GM04504 (cell line): ENCODE results near the gene HAPLN1.
"Not testable (repeated sequence)": the region's sequence is repeated elsewhere in the genome, so short reads cannot be mapped to it uniquely, and the experiment has no call there.

Experiments
- DNase-seq: peaks from one replicate; pipeline ENCODE4 v3.0.0-alpha.2; 2012; ENCODE audit warnings: low read depth

The HAPLN1 gene

GRCh38 chr5:83720836-83721537 lies at the start of gene HAPLN1:
HAPLN1 (minus strand) TSS chr5:83720855; CDS start chr5:83673523, 47,332 bp downstream.
- no peak for DNase-seq

DNA sequence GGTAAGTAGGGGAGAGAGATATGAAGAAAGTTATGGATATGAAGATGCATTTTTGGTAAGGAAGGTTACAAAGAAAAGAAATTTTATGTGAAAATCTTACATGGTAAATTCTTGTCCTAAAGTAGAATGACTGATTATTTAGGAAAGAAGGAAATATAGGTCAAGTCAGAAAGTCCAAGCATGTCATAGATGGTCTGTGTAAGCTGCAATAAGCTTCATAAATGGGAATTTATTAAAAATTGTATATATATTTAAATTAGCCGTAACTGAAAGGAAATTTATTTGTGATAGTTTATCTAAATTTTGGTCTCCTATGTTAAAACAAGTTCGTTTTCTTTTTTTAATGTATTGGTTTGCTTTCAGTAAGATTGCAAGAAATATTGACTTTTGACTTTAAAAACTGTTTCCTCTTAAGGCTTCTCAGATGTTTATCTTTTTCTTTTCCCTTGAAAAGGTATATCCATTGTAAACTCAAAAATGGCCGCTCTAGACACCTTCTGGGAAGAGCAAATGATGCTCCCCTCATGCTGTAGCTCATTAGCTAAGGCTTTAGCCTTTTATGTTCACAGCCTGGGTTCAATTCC lies 46.8 kb upstream of the HAPLN1 start:
- no peak for DNase-seq

DNA sequence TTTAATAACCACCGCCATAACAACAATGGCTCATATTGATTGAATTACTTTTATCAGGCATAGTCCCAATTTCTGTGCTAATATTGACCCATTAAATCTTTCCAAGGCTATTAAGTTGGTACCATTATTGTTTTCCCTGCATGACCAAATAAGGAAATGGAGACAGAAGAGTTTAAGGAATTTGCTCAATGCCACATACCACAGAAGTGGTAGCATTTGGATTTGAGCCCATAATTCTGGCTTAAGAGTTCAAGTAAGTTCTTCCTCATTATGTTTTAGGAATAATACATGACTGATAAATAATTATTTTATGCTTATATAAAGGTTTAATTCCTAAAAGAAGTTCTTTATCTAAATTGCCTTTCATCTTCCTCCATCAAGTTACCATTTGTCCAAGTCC lies 43.4 kb upstream of the HAPLN1 start:
- no peak for DNase-seq

DNA sequence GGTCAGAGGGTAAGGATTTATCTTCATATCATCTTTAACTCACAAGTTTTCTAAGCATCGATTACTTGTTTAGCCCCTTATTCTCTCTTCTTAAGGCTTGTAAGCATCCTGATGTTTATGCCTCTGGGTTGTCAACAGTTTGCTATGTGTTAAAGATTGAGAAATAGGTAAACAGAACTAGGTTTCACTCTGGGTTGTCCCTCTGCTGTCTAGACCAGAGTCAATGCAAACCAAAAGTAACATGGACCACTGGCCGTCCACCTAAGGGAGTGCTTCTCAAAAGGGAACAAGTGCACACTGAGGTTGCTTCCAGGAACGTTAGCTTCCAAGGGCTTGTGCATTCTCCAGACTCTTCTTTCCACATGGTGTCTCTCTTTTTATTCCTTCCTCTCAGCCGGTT lies 39.9 kb upstream of the HAPLN1 start:
- DNase-seq = no peak

GRCh38 chr5:83752700-83753099 lies 32.0 kb upstream of the HAPLN1 start:
- no peak for DNase-seq

- DNase-seq = no peak
Observed at GRCh38 chr5:83751201-83751600, 30.5 kb upstream of the HAPLN1 start.

- no peak for DNase-seq
Observed at GRCh38 chr5:83750749-83751148, 30.1 kb upstream of the HAPLN1 start.

- no peak for DNase-seq
Observed at GRCh38 chr5:83745816-83746215, 25.2 kb upstream of the HAPLN1 start.

GRCh38 chr5:83744821-83745220 lies 24.2 kb upstream of the HAPLN1 start:
- no peak for DNase-seq

- no peak for DNase-seq
Observed at GRCh38 chr5:83742089-83742488, 21.4 kb upstream of the HAPLN1 start.

DNA sequence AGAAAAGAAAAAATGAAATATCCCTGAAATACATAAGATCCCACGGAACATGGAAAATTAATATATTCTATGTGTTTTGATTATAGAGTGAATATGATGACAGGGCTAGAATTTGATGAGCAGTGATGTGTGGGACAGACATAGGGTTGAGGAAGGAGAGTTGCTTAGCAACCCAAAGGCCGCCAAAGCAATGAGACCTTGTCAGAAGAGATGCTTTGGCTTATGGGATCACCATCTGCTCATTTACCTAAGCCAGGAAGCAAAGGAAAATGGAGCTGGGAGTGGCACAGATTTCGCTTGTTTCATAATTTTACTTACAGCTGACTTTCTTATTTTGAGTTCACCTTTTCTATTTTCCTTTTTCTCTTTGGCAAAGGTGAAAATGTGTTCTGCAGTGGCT lies 20.9 kb upstream of the HAPLN1 start:
- no peak for DNase-seq

DNA sequence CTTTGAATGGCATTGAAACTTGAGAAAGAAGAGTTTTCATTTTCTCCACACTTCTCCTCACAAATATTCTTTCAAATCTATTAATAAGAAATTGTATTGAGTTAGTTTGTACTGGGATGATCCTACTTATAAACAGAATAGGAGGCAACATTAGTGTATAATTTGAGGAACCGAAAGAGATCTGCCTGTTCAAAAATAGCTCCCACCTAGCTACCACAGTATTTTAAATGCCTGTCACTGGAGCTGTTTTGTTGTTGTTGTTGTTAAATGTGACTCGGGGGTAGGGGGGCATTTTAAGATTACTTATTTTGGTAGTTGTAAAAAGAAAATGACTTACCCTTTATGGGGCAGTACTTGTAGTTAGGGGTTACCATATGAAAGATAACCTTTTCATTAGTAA lies 20.1 kb upstream of the HAPLN1 start:
- DNase-seq = no peak

DNA sequence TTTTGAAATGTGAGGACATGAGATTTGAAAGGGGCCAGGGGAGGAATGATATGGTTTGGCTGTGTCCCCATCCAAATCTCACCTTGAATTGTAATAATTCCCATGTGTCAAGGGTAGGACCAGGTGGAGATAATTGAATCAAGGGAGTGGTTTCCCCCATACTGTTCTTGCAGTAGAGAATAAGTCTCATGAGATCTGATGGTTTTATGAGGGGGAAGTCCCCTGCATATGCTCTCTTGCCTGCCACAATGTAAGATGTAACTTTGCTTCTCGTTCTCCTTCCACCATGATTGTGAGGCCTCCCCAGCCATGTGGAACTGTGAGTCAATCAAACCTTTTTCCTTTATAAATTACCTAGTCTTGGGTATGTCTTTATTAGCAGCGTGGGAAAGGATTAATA lies 15.5 kb upstream of the HAPLN1 start:
- not testable (repeated sequence) for DNase-seq

DNA sequence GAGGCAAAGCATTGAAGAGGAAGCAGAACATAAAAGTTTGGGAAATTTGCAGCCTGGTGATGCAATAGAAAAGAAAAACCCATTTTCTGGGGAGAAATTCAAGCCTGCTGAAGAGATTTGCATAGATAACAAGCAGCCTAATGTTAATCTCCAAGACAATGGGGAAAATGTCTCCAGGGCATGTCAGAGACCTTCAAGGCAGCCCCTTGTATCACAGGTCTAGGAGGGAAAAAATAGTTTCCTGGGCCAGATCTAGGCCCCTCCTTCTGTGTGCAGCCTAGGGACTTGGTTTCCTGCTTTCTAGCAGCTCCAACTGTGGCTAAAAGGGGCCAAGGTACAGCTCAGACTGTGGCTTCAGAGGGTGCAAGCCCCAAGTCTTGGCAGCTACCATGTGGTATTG lies 14.4 kb upstream of the HAPLN1 start:
- DNase-seq = not testable (repeated sequence)

DNA sequence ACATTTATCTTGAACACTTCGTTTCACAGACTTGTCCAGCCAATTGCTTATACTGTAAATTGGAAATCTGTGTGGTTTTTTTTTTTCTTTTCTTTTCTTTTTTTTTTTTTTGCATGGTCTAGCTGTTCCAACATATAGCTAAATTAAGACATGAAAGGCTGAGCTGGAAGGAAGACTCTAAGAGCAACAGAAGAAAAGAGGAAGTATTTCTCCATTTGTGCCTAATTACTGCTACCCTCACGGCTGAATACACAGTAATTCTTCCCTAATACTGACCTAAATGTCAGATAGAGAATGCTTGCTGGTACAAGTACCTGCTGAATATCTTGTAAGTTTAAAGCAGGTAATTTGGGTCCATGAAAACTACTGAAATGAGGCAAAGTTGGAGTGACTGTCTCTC lies 11.0 kb upstream of the HAPLN1 start:
- no peak for DNase-seq

DNA sequence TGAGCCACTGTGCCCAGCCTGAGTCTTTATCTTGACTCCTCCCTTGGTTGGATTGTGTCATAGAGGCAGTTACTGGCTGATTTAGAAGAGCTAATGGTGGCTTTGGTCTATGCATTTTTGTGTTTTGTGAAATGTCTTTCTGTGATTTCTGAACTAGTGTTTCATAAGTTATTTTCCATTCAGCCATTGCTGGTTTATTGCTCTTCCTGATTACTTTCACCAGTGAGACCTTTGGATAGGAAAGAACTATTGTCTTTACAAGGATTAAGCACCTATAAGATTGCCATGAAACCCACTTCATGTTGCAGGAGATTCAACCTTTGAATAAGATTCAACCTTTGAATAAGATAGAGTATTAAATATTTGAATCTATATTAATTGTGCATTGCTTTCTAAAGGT lies 8.7 kb upstream of the HAPLN1 start:
- DNase-seq = no peak

DNA sequence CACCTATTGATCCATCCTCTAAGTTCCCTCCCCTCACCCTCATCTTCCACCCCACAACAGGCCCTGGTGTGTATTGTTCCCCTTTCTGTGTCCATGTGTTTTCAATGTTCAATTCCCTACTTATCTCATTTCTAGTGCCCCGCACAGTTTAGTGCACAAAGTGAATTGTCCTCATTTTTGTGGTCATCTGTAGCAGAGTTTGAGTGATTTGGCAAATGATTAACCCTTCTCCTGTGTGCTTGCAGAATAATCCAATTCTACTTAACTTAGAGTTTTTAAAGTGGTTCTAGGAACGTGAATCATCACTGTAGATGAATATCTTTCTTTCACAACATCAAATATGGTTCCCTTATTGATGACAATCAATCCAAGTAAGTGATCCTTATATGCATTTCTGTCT lies 6.3 kb upstream of the HAPLN1 start:
- no peak for DNase-seq

DNA sequence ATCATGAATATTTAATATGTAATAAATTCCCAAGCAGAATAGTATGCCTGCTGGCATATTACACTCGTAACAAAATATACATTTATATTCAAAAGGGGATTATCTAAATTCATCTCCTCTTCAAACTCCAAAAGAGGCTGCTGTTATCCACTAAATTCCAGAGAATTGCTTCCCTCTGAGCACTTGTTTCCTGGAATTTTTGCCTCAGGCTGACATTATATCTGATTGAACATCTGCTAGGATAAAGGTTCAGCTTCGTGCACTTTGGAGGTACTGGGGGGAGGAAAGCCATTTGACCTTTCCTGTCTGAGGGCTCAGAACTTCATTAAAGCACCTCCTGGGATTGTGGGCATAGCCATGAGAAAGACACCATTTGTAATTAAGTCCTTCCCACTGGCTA lies 4.3 kb upstream of the HAPLN1 start:
- no peak for DNase-seq

- DNase-seq = no peak
Observed at GRCh38 chr5:83724001-83724400, 3.3 kb upstream of the HAPLN1 start.

DNA sequence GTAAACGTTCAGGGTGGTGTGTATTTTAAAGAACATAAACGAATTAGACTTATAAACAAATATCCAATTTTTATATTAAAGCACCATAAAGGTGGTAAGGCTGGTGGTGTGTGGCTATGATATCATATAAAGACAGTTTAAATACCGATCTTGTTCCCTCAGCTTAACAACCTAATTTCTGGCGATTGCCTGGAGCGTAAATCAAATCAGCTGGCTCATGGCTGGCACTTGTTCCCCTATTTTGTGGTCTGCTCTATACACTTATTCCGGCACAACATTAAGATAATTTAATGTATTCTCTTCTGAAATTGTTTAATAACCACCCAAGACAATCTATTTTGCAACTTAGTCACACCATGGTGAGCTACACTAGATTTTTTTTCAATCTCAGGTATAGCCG lies 2.4 kb upstream of the HAPLN1 start:
- DNase-seq = no peak

GRCh38 chr5:83721953-83722901 lies 1.6 kb upstream of the HAPLN1 start:
- DNase-seq = no peak

DNA sequence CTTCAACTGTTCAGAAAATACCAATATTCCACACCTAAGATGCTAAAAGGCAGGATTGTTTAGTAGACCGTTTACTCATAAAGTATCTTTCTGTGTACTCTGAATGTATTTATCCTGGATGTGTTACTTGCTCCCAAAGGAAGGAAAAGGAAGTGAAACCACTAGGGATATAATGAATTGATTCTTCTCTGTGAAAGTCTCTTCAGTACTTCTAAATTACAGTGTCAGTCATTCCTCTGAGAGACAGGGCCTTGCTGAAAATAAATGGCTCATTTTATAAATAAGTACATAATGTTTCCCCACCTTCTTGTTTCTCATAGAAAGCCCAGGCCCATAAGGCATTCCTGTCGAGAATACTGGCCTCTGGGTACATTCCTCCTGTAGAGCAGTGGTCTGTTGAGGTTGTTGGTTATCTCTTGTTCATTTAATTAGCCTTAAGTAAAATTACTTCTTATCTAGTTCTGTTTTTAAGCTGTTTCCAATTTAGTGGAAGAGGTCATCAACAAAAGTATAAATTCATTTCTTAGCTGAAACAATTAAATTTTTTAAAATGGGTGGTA lies 1.6 kb downstream of the HAPLN1 start:
- no peak for DNase-seq
